Measurements from ENCODE around the gene ARHGEF7.

DNA sequence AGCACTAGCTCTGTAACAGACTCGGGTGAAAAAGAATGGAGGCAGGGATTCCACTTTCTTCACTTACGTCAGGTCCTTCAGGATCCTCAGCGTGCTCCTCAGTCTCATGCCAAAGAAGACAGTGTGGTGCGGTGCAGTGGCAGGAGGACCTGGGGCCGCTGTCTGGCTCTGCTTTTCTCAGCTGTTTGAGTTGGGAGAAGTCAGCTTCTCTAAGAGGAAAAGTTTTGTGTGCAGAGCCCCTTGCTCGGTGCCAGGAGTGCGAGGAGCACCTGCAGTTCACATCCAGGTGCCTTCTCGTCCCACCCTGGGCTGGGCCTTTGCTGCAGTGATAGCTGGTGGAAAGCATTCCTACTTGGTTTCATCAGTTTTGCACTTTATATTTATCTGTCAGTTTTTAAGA is 127.5 kb downstream of the ARHGEF7 start:
- TF ChIP-seq, protein P1, sequence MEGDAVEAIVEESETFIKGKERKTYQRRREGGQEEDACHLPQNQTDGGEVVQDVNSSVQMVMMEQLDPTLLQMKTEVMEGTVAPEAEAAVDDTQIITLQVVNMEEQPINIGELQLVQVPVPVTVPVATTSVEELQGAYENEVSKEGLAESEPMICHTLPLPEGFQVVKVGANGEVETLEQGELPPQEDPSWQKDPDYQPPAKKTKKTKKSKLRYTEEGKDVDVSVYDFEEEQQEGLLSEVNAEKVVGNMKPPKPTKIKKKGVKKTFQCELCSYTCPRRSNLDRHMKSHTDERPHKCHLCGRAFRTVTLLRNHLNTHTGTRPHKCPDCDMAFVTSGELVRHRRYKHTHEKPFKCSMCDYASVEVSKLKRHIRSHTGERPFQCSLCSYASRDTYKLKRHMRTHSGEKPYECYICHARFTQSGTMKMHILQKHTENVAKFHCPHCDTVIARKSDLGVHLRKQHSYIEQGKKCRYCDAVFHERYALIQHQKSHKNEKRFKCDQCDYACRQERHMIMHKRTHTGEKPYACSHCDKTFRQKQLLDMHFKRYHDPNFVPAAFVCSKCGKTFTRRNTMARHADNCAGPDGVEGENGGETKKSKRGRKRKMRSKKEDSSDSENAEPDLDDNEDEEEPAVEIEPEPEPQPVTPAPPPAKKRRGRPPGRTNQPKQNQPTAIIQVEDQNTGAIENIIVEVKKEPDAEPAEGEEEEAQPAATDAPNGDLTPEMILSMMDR (IDR thresholded peaks at IDR 0.05; ENCODE audit: insufficient read depth, low read depth, low read length): no peak
- no peak for TF ChIP-seq EZH2 (IDR thresholded peaks at IDR 0.05; ENCODE audit: insufficient read depth, low read length)
